A673 (cell line): ENCODE data around the gene ARHGEF7.

Experiments used
- EZH2 ChIP-seq: fragments of 200-600 bp; sonication (generic); IDR thresholded peaks from 2 replicates; pipeline ENCODE4 v1.6.1; 2017; ENCODE audit warnings: borderline replicate concordance, low read depth, mild to moderate bottlenecking, mixed read lengths, antibody characterized with exemption, low read length; ENCODE audit not compliant: poor library complexity, severe bottlenecking
- TF ChIP-seq, protein P1 (sequence below): fragments of 300-800, 200-600 bp; sonication (generic); conservative IDR thresholded peaks from 2 replicates; pipeline ENCODE4 v1.5.1; 2017; ENCODE audit warnings: low read depth, mild to moderate bottlenecking, antibody characterized with exemption, low read length, moderate library complexity, mixed read lengths

DNA sequence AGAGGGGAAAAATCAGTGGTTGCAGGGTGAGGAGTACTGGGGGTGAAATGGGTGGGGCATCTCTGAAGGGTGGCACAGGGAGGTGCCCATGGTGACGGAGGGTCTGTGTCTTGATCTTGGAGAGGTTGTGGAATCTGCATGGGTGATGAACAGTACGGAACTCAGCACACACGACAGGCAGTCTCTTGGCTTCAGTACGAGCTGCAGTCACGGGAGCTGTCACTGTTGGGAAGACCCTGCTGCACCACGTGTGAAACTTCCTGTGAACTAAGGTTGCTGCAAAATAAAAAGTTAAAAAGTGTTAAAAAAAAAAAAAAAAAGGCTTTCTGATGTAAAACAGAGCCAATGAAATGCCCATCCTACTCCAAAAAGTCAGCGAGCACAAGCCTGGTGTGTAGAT is 239.7 kb downstream of the ARHGEF7 start:
- TF ChIP-seq, protein P1, sequence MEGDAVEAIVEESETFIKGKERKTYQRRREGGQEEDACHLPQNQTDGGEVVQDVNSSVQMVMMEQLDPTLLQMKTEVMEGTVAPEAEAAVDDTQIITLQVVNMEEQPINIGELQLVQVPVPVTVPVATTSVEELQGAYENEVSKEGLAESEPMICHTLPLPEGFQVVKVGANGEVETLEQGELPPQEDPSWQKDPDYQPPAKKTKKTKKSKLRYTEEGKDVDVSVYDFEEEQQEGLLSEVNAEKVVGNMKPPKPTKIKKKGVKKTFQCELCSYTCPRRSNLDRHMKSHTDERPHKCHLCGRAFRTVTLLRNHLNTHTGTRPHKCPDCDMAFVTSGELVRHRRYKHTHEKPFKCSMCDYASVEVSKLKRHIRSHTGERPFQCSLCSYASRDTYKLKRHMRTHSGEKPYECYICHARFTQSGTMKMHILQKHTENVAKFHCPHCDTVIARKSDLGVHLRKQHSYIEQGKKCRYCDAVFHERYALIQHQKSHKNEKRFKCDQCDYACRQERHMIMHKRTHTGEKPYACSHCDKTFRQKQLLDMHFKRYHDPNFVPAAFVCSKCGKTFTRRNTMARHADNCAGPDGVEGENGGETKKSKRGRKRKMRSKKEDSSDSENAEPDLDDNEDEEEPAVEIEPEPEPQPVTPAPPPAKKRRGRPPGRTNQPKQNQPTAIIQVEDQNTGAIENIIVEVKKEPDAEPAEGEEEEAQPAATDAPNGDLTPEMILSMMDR: no peak
- TF ChIP-seq EZH2: no peak
